Hematopoietic multipotent progenitor cell treated with erythropoietin and hydrocortisone succinate and interleukin-3 and kit ligand, for 8 days (in vitro differentiated cells): Measurements from ENCODE around the gene DRGX.

Experiments
- DNase-seq: peaks from one replicate; pipeline ENCODE4 v3.0.0-alpha.2; 2015

The DRGX gene

GRCh38 chr10:49361178-49361554, 34.7 kb downstream of the DRGX start:
- no peak for DNase-seq

DNA sequence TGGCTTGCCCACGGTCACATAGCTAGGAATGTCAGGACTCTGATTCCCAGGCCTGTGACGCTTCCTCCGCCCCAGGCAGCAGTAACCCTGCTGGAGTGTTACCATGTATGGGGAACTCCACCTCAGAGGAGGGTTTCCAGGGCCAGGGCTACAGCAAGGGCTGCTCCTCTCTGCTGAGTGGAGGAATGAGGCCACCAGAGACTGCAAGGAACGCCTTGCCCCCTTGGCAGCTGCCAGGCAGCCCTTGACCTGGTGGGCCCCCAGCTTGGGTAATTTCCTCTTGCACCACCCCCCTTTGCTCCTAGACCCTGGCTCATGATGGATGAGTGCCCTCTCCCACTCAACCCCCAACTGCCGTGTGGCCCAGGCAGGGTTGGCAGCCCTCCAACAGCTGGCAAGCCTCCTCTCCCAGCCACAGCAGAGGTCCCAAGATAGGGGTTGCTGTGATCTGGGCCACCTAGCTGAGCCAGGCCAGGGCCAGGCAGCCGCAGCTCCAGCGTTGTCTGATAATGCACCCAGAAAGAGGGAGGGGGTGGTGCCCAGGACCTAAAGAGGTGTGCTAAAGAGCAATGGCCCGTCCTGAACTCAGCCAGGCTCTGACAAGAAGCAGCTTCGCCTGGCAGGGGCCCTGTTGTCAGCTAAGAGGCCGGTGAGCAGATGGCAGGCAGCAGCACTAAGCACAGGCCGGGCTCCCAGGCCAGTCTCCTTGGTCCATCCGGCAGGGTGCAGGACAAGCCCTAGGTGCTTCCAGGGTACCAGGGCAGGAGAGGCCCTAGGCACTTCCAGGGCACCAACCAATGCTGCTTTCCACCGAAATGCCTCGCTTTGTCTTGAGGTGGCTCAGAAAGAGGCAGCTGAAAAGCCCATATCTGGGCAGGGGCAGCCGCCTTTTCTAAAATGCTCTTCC, 35.4 kb downstream of the DRGX start:
- peak; percentile 48 for DNase-seq

DNA sequence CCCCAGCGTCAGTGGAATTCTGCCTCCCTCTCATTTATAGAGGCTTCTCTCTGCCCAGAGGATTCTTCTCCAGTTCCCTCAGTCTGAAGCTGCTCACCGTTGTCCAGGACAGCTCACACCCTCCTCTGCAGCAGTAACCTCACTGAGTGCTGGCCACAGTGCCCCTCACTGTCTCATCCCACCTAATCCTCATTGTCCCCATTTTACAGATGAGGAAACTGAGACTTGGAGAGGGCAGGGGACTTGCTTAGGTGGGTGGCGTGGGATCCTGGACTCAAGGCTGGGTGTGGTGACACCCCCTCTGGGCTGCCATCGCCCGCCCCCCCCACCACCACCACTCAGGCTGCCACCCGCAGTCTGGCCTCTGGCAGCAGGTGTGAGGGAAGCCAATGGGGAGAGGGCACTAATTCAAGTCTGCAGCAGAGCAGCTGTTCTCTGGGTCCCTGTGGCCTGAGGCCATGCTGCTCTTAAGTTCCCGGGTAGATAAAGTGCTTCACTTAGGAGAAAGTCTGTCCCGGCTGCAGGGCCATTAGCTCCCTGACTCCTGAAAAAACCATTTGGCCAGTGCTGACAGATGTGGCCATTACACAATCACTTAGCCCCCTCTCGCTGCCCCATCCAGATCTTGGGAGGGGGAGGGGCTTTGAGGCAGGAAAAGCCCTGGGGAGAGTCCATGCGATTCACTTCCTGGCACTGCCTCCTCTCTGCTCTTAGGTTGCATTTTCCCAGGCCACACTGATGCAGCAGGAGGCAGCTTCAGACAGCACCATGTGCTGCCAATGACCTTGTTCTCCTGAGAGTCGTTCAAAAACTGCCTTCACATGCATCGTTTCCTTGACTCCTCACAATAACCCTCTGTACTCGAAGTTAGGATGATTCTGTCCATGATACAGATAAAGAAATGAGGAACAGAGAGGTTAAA, 36.3 kb downstream of the DRGX start:
- no peak for DNase-seq

DNA sequence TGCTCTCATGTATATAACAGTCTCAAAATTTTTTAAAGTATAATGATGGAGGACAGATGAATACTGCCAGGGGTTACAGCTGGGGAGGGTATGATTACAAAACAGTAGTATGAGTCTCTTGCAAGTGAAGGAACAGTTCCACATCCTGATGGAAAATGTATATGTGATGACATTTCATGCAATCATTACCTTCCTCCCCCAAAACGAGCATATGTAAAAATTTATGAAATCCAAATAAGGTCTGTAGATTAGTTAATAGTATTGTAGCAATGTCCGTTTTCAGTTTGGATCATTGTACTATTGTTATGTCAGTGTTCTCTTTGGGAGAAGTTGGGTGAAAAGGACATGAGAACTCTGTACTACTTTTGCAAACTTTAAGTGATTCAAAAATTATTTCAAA, 38.0 kb downstream of the DRGX start:
- no peak for DNase-seq

- DNase-seq: no peak
Observed at GRCh38 chr10:49356944-49357343, 38.9 kb downstream of the DRGX start.

DNA sequence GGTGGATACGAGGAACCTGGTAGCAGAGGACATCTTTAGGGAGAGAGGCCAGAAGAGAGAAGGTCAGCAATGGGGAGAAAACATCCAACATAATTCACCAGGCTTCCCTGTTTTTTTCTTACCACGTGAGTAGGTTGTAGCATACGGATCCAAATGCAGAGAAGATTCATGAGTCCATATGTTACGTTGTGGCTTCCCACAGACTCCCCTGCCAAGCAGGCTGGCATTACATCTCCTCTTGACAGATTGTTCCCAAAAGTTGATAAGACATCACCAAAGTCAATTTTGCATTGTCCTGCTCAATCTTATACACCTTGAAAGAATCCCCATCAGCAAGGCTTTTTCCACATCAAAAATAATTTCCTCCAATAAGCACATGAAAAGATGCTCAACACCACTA, 39.7 kb downstream of the DRGX start:
- DNase-seq: no peak

- no peak for DNase-seq
Observed at GRCh38 chr10:49355221-49355620, 40.7 kb downstream of the DRGX start.

- no peak for DNase-seq
Observed at GRCh38 chr10:49354593-49354992, 41.3 kb downstream of the DRGX start.

GRCh38 chr10:49353895-49354566, 41.9 kb downstream of the DRGX start:
- DNase-seq: no peak

GRCh38 chr10:49353026-49353894, 42.6 kb downstream of the DRGX start:
- no peak for DNase-seq

DNA sequence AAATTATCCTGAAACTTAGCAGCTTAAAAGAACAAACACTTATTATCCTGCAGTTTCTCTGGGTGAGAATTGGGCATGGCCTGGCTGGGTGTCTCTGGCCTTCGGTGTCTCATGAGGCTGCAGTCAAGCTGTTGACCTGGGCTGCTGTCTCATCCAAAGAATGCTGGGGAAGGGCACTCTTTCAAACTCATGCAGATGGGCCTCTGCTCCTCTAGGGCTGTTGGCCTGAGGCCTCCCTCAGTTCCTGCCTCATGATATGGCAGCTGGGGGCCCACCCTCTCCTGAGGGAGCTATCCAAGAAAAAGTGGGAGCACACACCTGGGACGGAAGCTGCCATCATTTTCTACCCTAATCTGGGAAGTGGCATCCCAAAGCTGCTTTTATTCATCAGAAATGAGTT, 43.6 kb downstream of the DRGX start:
- DNase-seq: no peak

GRCh38 chr10:49351669-49352068, 44.2 kb downstream of the DRGX start:
- DNase-seq: no peak

- DNase-seq: no peak
Observed at GRCh38 chr10:49350846-49351532, 44.9 kb downstream of the DRGX start.

- no peak for DNase-seq
Observed at GRCh38 chr10:49350138-49350537, 45.8 kb downstream of the DRGX start.

DNA sequence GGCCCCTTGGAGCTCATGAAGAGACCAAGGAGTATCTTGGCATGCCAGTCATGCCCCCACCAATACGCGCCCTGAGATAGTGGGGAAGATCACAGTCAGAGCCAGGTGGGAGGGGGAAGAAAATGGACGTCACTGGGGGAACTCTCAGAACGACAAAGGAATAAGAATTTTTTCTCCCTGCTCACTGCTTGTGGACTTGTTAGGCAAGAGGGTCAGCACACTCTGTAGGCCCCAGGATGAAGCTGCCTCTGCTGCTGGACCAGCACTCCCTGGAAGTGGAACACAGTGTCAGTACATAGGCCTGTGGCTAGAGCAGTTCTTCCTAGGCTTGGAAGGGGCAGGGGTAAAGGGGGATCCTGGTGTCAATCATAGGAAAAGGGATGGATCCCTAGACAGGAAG, 46.5 kb downstream of the DRGX start:
- no peak for DNase-seq

DNA sequence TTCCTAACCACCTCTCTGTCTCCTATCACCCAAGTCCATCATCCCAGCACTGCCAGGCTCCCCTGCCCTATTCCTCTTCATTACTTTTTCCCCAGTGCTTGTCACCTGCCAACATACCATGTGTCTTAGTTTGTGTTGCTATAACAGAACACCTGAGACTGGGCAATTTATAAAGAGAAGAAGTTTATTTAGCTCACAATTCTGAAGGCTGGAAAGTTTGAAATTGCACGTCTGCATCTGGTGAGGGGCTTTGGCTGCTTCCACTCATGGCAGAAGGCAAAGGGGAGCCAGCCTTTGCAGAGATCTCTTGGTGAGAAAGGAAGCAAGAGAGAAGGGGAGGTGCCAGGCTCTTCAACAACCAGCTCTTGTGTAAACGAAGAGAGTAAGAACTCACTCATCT, 47.3 kb downstream of the DRGX start:
- DNase-seq: no peak

DNA sequence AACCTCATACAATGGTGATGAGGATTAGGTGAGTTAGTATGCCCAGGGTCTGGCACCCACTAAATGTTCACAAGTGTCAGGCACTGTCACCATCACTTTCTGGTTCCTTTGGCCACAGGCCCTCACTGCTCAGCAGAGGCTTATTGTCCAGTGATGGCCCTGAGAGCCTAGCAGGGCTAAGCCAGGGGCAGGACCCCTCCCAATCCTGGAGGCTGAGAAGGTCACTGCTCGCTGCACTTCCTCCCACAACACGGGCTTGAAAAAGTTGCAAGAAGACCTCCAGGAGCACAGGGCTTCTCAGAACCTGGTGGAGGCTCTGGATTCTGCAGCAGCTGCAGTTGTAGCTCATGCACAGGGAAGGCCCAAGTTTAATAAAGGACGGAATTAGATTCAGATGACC, 48.1 kb downstream of the DRGX start:
- DNase-seq: no peak

DNA sequence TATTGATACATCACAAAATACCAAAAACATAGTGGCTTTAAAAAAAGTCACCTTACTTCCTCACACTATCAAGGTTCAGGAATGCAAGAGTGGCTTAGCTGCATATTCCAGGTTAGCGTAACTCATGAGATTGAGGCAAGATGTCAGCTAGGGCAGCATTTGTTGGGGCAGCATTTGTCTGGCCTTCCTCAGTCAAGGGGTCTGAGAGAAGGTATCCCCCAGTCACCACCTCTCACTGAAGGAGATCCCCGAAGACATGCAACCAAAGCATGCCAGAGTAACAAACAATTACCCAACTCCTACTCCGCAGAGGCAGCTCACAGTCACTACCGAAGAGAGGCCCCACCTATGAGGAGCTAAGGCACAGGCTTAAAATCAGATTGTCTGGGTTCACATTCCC, 48.5 kb downstream of the DRGX start:
- DNase-seq: no peak

GRCh38 chr10:49344840-49345239, 51.0 kb downstream of the DRGX start:
- no peak for DNase-seq

DNA sequence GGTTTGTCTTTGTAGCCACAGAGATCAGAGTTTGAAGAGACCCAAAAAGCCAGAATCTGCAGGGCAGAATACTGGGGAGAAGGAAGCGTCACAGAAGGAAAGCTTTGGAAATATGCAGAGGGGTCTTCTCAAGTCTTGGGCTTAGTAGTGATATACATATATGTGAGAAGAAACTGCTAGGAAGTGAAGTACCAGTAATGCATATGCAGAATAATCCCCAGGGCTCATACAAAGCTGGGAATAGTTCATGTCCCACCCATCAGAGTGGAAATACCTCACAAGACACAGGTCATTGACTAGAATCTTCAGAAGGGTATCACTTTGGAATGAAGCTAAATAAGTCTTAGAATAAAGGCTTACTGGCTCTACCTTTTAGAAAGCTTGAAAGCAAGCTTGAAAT, 57.3 kb downstream of the DRGX start:
- DNase-seq: no peak

DNA sequence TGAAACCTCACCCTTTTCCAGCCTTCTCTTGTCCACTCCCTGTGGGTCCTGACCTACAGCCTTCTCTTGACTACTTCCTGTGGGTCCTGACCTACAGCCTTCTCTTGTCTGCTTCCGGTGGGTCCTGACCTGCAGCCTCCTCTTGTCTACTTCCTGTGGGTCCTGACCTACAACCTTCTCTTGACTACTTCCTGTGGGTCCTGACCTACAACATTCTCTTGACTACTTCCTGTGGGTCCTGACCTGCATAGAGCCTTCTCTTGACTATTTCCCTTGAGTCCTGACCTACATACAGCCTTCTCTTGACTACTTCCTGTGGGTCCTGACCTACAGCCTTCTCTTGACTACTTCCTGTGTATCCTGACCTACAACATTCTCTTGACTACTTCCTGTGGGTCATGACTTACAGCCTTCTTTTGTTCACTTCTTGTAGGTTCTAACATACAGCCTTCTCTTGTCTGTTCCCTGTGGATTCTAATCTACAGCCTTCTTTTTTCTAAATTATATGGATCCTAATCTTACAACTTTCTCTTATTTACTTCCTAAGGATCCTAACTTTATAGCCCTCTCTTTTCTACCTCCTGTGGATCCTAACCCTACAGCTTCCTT, 60.4 kb downstream of the DRGX start:
- no peak for DNase-seq
